ENCODE data around the gene ORMDL1. TPM values are rescaled to one million over a fixed set of nuclear protein-coding genes. Genes with fewer than 3 reads are reported as not detected.

The ORMDL1 gene
- total RNA-seq, 3 donors from 2014 or later (not counting 1 experiment from before 2014, with no cell fraction given) = 83.1 to 103 (median 101) TPM

GRCh38 chr2:189826039-189826438, 41.9 kb upstream of the ORMDL1 start:
- Mint-ChIP-seq H3K4me1 (peaks cover 4 to 11% of the 10 kb centered on the region in 2 donors), H3K4me3 (no peak overlapping the region), H3K27me3 (ENCODE audit: low read depth in 2 of 2) (no peaks in the 10 kb centered on the region), H3K27ac (no peak overlapping the region), H3K36me3 (no peaks in the 10 kb centered on the region), H3K9me3 (no peaks in the 10 kb centered on the region)
- Histone ChIP-seq H3K27me3 (ENCODE audit: control insufficient read depth, insufficient read depth, low read length) (no peaks in the 10 kb centered on the region), H3K36me3 (ENCODE audit: control insufficient read depth, insufficient read depth, low read length) (peaks cover 5% of the 10 kb centered on the region), H3K27ac (ENCODE audit: low read length) (no peak overlapping the region), H3K9me3 (ENCODE audit: control insufficient read depth, insufficient read depth, low read length) (no peaks in the 10 kb centered on the region), H3K4me3 (ENCODE audit: low read length) (no peak overlapping the region), H3K4me1 (ENCODE audit: control insufficient read depth, insufficient read depth, low read length) (no peaks in the 10 kb centered on the region)
- TF ChIP-seq CTCF (IDR thresholded peaks at IDR 0.05) = no peak
- intact Hi-C loops (cut with micrococcal nuclease) = no loop called here
- ATAC-seq = no peak
- WGBS (ENCODE audit: insufficient coverage) = 100% methylated on average over 4 of the region's 5 CpGs
- DNase-seq = no peak

GRCh38 chr2:189824694-189825396, 40.7 kb upstream of the ORMDL1 start:
- intact Hi-C loops (cut with micrococcal nuclease) = no loop called here
- H3K4me3 Mint-ChIP-seq = no peak overlapping the region
- no peaks in the 10 kb centered on the region for H3K36me3 Mint-ChIP-seq
- Histone ChIP-seq H3K27ac (ENCODE audit: low read length) (no peak overlapping the region), H3K9me3 (ENCODE audit: control insufficient read depth, insufficient read depth, low read length) (no peaks in the 10 kb centered on the region), H3K4me1 (ENCODE audit: control insufficient read depth, insufficient read depth, low read length) (no peaks in the 10 kb centered on the region), H3K27me3 (ENCODE audit: control insufficient read depth, insufficient read depth, low read length) (no peaks in the 10 kb centered on the region), H3K4me3 (ENCODE audit: low read length) (no peak overlapping the region), H3K36me3 (ENCODE audit: control insufficient read depth, insufficient read depth, low read length) (peaks cover 7% of the 10 kb centered on the region)
- H3K9me3 Mint-ChIP-seq = no peaks in the 10 kb centered on the region
- no peak overlapping the region for H3K27ac Mint-ChIP-seq
- peaks cover 4 to 6% of the 10 kb centered on the region in 2 donors for H3K4me1 Mint-ChIP-seq
- DNase-seq (no peak), ATAC-seq (no peak)
- no peak for TF ChIP-seq CTCF (IDR thresholded peaks at IDR 0.05)
- H3K27me3 Mint-ChIP-seq (ENCODE audit: low read depth in 2 of 2) = no peaks in the 10 kb centered on the region
- WGBS (ENCODE audit: insufficient coverage) = 100% methylated on average over 2 of the region's 3 CpGs

- Mint-ChIP-seq H3K27ac (no peak overlapping the region), H3K4me3 (no peak overlapping the region), H3K36me3 (peaks cover 7% of the 10 kb centered on the region), H3K9me3 (no peaks in the 10 kb centered on the region), H3K27me3 (ENCODE audit: low read depth in 2 of 2) (no peaks in the 10 kb centered on the region), H3K4me1 (peaks cover 0 to 4% of the 10 kb centered on the region in 2 donors)
- DNase-seq (no peak), ATAC-seq (no peak)
- H3K4me1 ChIP-seq (ENCODE audit: control insufficient read depth, insufficient read depth, low read length) = no peaks in the 10 kb centered on the region
- H3K27ac ChIP-seq (ENCODE audit: low read length) = no peak overlapping the region
- H3K36me3 ChIP-seq (ENCODE audit: control insufficient read depth, insufficient read depth, low read length) = peaks cover 23% of the 10 kb centered on the region
- H3K9me3 ChIP-seq (ENCODE audit: control insufficient read depth, insufficient read depth, low read length) = no peaks in the 10 kb centered on the region
- 98% methylated on average over 32 of the region's 33 CpGs for WGBS (ENCODE audit: insufficient coverage)
- intact Hi-C loops (cut with micrococcal nuclease) = no loop called here
- no peaks in the 10 kb centered on the region for H3K27me3 ChIP-seq (ENCODE audit: control insufficient read depth, insufficient read depth, low read length)
- H3K4me3 ChIP-seq (ENCODE audit: low read length) = no peak overlapping the region
- TF ChIP-seq CTCF (IDR thresholded peaks at IDR 0.05) = no peak
Measured at GRCh38 chr2:189821953-189822748, 38.0 kb upstream of the ORMDL1 start.

Data from natural killer cell (primary cell).